ENCODE data around the gene DENND11.

Gene DENND11

GRCh38 chr7:141717450-141717849, 15.5 kb upstream of the DENND11 start:
- H3K4me1 ChIP-seq (ENCODE audit: control insufficient read depth, insufficient read depth, low read length): no peaks in the 10 kb centered on the region
- no peaks in the 10 kb centered on the region for H3K9me3 ChIP-seq (ENCODE audit: control insufficient read depth, low read length)
- no peak overlapping the region for H3K9ac ChIP-seq (ENCODE audit: low read length)
- no peaks in the 10 kb centered on the region for H3K36me3 ChIP-seq (ENCODE audit: control insufficient read depth, insufficient read depth, low read length, severe bottlenecking)
- no peak overlapping the region for H3K4me3 ChIP-seq (ENCODE audit: low read length)
- DNase-seq (ENCODE audit: low read depth): no peak
- H3K27me3 ChIP-seq (replicated peaks; ENCODE audit: control insufficient read depth, insufficient read depth, low read length): no peaks in the 10 kb centered on the region

- DNase-seq (ENCODE audit: low read depth): no peak
- no peaks in the 10 kb centered on the region for H3K9me3 ChIP-seq (ENCODE audit: control insufficient read depth, low read length)
Observed at GRCh38 chr7:141715794-141716689, 14.1 kb upstream of the DENND11 start.

DNA sequence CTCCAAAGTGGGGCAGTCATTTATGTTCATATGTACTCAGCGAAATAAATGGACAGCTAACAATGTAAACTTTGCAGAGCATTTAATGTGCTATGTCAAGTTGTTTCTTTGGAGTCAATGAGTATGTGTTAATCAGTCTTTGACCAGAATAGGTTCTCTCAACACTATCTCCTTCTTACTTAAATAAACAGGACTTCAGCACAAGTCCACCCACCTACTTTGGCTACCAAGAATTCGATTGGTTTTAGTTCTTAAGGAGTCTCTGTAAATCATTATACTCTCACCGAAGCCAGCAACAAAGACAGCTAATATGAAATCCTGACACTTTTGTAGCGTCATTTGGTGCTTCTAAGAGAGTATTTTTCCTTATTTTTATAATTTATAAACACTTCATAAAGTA, 13.1 kb upstream of the DENND11 start:
- H3K9ac ChIP-seq (ENCODE audit: low read length): no peak overlapping the region
- H3K4me1 ChIP-seq (ENCODE audit: control insufficient read depth, insufficient read depth, low read length): no peaks in the 10 kb centered on the region
- no peak for DNase-seq (ENCODE audit: low read depth)
- no peaks in the 10 kb centered on the region for H3K9me3 ChIP-seq (ENCODE audit: control insufficient read depth, low read length)
- H3K4me3 ChIP-seq (ENCODE audit: low read length): no peak overlapping the region
- no peaks in the 10 kb centered on the region for H3K36me3 ChIP-seq (ENCODE audit: control insufficient read depth, insufficient read depth, low read length, severe bottlenecking)
- H3K27me3 ChIP-seq (replicated peaks; ENCODE audit: control insufficient read depth, insufficient read depth, low read length): no peaks in the 10 kb centered on the region

More at GRCh38 chr7:141715794-141716689, 14.1 kb upstream of the DENND11 start:
- Histone ChIP-seq H3K27me3 (replicated peaks; ENCODE audit: control insufficient read depth, insufficient read depth, low read length) (no peaks in the 10 kb centered on the region), H3K4me3 (ENCODE audit: low read length) (no peak overlapping the region), H3K36me3 (ENCODE audit: control insufficient read depth, insufficient read depth, low read length, severe bottlenecking) (no peaks in the 10 kb centered on the region), H3K9ac (ENCODE audit: low read length) (no peak overlapping the region), H3K4me1 (ENCODE audit: control insufficient read depth, insufficient read depth, low read length) (no peaks in the 10 kb centered on the region)

GRCh38 chr7:141714571-141714970, 12.6 kb upstream of the DENND11 start:
- Histone ChIP-seq H3K4me3 (ENCODE audit: low read length) (no peak overlapping the region), H3K4me1 (ENCODE audit: control insufficient read depth, insufficient read depth, low read length) (no peaks in the 10 kb centered on the region), H3K27me3 (replicated peaks; ENCODE audit: control insufficient read depth, insufficient read depth, low read length) (no peaks in the 10 kb centered on the region), H3K9me3 (ENCODE audit: control insufficient read depth, low read length) (no peaks in the 10 kb centered on the region), H3K9ac (ENCODE audit: low read length) (no peak overlapping the region), H3K36me3 (ENCODE audit: control insufficient read depth, insufficient read depth, low read length, severe bottlenecking) (no peaks in the 10 kb centered on the region)
- DNase-seq (ENCODE audit: low read depth): no peak

DNA sequence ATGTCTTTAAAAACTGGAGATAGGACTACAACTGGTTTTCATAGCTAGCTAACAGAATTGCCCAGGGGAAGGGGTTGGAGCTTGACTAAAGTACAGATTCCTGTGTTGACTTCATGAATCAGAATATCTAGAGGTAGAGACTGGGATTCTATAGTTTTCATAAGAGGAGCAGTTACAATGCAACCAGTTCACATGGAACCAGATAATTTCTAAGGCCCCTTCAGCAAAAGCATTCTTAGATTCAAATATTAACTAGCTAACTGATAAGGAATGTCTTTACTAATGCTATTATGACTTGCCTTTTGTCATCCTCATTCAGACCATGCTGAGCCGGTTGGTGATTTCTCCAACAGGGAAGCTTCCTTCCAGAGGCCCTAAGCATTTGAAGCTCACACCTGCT, 11.9 kb upstream of the DENND11 start:
- Histone ChIP-seq H3K4me3 (ENCODE audit: low read length) (no peak overlapping the region), H3K36me3 (ENCODE audit: control insufficient read depth, insufficient read depth, low read length, severe bottlenecking) (no peaks in the 10 kb centered on the region), H3K9me3 (ENCODE audit: control insufficient read depth, low read length) (no peaks in the 10 kb centered on the region), H3K27me3 (replicated peaks; ENCODE audit: control insufficient read depth, insufficient read depth, low read length) (no peaks in the 10 kb centered on the region), H3K9ac (ENCODE audit: low read length) (no peak overlapping the region), H3K4me1 (ENCODE audit: control insufficient read depth, insufficient read depth, low read length) (no peaks in the 10 kb centered on the region)
- DNase-seq (ENCODE audit: low read depth): no peak

DNA sequence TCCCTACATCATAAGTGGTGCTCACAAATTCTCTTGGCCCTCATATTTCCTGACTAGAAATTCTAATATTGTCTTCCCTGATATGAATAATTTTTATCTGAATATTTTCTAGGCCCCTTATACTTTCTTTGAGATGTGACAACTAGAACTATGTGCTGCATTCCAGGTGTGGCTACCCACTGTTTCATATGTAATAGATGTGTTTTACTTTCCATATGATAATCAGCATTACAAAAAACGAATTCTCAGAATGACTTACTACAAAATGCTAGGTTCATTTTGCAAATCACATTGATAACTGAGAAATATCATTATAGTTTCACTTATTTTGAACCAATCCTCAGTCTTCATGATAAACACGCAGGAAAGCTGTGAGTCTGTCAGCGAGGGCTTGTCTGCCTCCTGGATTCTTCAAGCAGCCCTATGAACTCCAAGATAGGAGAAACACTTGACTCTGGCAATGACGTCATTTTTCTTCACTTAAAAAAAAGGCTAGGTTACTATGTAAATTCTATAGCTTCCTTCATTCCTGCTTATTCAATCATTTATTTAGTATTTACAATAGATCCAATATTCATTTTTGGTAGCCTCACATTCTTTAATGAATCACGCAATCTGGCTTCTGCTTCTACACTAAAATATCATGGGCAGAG, 10.8 kb upstream of the DENND11 start:
- Histone ChIP-seq H3K9ac (ENCODE audit: low read length) (no peak overlapping the region), H3K4me3 (ENCODE audit: low read length) (no peak overlapping the region), H3K27me3 (replicated peaks; ENCODE audit: control insufficient read depth, insufficient read depth, low read length) (no peaks in the 10 kb centered on the region), H3K9me3 (ENCODE audit: control insufficient read depth, low read length) (no peaks in the 10 kb centered on the region), H3K4me1 (ENCODE audit: control insufficient read depth, insufficient read depth, low read length) (no peaks in the 10 kb centered on the region), H3K36me3 (ENCODE audit: control insufficient read depth, insufficient read depth, low read length, severe bottlenecking) (no peaks in the 10 kb centered on the region)
- DNase-seq (ENCODE audit: low read depth): no peak

DNA sequence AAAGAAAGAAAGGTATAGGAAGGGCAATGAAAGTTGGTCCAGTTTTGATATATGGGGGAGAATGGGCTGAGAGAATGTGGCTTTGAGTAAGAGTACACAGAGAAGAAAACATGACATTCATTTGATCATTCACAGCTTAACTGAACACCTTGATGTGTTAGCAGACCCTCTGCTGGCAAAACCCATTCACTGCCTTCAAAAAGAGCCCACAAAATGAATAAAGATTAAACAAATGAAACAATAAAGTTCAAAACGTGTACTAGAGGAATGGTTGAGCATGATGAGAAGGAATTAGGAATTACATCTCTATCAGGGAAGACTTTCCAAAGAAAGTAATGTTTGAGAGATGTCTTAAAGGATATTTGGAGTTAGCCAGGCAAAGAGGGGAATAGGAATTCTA, 8.3 kb upstream of the DENND11 start:
- H3K36me3 ChIP-seq (ENCODE audit: control insufficient read depth, insufficient read depth, low read length, severe bottlenecking): no peaks in the 10 kb centered on the region
- H3K9ac ChIP-seq (ENCODE audit: low read length): no peak overlapping the region
- H3K9me3 ChIP-seq (ENCODE audit: control insufficient read depth, low read length): no peaks in the 10 kb centered on the region
- no peak overlapping the region for H3K4me3 ChIP-seq (ENCODE audit: low read length)
- H3K27me3 ChIP-seq (replicated peaks; ENCODE audit: control insufficient read depth, insufficient read depth, low read length): no peaks in the 10 kb centered on the region
- H3K4me1 ChIP-seq (ENCODE audit: control insufficient read depth, insufficient read depth, low read length): no peaks in the 10 kb centered on the region
- no peak for DNase-seq (ENCODE audit: low read depth)

GRCh38 chr7:141709749-141710148, 7.8 kb upstream of the DENND11 start:
- no peak for DNase-seq (ENCODE audit: low read depth)
- Histone ChIP-seq H3K4me3 (ENCODE audit: low read length) (no peak overlapping the region), H3K9ac (ENCODE audit: low read length) (no peak overlapping the region), H3K4me1 (ENCODE audit: control insufficient read depth, insufficient read depth, low read length) (no peaks in the 10 kb centered on the region), H3K9me3 (ENCODE audit: control insufficient read depth, low read length) (no peaks in the 10 kb centered on the region), H3K36me3 (ENCODE audit: control insufficient read depth, insufficient read depth, low read length, severe bottlenecking) (no peaks in the 10 kb centered on the region), H3K27me3 (replicated peaks; ENCODE audit: control insufficient read depth, insufficient read depth, low read length) (no peaks in the 10 kb centered on the region)

DNA sequence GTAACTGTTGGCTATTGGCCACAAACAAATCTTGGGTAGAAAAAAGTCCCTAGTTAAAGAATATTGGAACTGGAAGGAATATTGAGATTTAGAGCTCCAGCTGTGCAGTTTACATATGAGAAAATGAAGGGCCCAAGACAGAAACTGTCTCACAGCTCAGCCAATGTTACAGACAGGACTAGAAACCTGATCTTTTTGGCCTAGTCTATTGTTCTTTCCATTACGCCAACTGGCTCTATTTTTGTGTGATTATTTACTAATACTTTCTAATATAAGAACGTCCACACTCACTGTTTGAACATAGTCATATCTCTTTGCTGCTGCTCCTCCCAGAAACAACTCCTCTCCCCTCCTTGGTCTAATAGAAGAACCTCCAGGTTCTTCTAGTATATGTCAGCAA, 7.4 kb upstream of the DENND11 start:
- Histone ChIP-seq H3K4me1 (ENCODE audit: control insufficient read depth, insufficient read depth, low read length) (no peaks in the 10 kb centered on the region), H3K4me3 (ENCODE audit: low read length) (no peak overlapping the region), H3K9ac (ENCODE audit: low read length) (no peak overlapping the region), H3K9me3 (ENCODE audit: control insufficient read depth, low read length) (no peaks in the 10 kb centered on the region), H3K27me3 (replicated peaks; ENCODE audit: control insufficient read depth, insufficient read depth, low read length) (no peaks in the 10 kb centered on the region), H3K36me3 (ENCODE audit: control insufficient read depth, insufficient read depth, low read length, severe bottlenecking) (no peaks in the 10 kb centered on the region)
- no peak for DNase-seq (ENCODE audit: low read depth)

DNA sequence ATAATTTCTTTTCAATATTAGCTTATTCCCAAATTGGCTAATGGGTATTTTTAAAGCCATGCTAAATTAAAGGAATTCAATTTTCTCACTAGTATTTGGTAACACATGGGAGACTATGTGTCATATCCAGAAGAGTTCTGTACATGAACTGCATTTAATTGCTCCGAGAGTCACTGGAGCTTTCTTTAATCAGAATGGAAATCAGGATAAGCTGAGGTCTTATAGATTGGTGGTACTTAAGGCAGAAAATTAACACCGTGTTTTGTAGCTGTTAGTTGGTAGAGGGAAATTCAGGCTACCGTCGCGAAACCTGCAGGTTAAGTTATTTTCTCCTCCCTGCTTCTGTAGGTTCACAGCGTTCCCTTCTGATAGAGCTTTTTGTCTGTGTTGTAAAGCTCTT, 6.4 kb upstream of the DENND11 start, which contains the start of gene WEE2:
WEE2 (plus strand) TSS at position 3 of the 400 bp plus-strand sequence. CDS start 406 bp downstream, outside the sequence.
- Histone ChIP-seq H3K36me3 (ENCODE audit: control insufficient read depth, insufficient read depth, low read length, severe bottlenecking) (no peaks in the 10 kb centered on the region), H3K27me3 (replicated peaks; ENCODE audit: control insufficient read depth, insufficient read depth, low read length) (no peaks in the 10 kb centered on the region), H3K9me3 (ENCODE audit: control insufficient read depth, low read length) (no peaks in the 10 kb centered on the region), H3K4me1 (ENCODE audit: control insufficient read depth, insufficient read depth, low read length) (no peaks in the 10 kb centered on the region), H3K9ac (ENCODE audit: low read length) (no peak within 1 kb of the TSS), H3K4me3 (ENCODE audit: low read length) (no peak within 1 kb of the TSS)
- DNase-seq (ENCODE audit: low read depth): no peak

DNA sequence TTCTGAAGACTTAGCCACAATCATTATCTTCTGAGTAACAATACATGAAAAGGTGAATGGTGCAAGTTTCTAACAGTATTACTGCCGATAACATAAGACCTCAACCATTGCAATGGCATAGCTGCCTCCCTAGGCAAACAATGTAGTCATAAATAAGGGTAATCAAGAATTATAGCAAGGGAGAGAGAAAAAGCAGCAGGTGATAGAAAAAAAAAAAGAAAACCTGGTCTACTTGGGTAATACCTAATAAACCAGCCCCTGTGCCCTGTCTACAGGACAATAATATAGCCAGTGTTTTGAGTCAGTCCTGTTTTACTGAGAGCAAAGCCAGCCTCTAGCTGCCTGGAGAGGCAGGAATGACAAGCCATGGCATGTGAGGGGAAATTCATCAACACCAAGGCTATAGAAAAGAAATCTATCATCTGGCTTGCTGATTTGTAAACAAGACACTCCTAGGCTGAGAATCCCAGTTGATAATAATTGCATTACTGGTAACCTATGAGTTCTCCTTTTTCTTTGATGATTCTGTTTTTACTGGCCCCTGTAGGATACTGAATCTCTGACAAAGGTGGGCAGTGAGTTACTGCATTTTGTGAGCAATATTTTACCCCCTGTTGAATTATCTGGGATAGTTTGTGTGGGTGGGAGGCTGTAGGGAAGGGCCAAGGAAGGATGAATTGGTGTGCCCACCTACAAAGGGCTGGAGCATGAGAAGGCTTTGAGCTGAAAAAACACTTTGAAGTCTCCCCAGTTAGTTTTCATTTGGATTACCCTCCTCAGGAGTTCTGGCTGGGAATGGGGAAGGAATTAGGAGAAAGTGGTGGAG, 4.5 kb upstream of the DENND11 start:
- no peak for DNase-seq (ENCODE audit: low read depth)
- H3K9me3 ChIP-seq (ENCODE audit: control insufficient read depth, low read length): no peaks in the 10 kb centered on the region
- no peak overlapping the region for H3K4me3 ChIP-seq (ENCODE audit: low read length)
- peaks cover 5% of the 10 kb centered on the region for H3K4me1 ChIP-seq (ENCODE audit: control insufficient read depth, insufficient read depth, low read length)
- H3K36me3 ChIP-seq (ENCODE audit: control insufficient read depth, insufficient read depth, low read length, severe bottlenecking): no peaks in the 10 kb centered on the region
- no peak overlapping the region for H3K9ac ChIP-seq (ENCODE audit: low read length)
- H3K27me3 ChIP-seq (replicated peaks; ENCODE audit: control insufficient read depth, insufficient read depth, low read length): no peaks in the 10 kb centered on the region
